ENCODE data around the gene LRRC36.

Gene LRRC36

GRCh38 chr16:67388591-67388990, 62.0 kb downstream of the LRRC36 start:
- Histone ChIP-seq H3K4me3 (ENCODE audit: low read depth, low read length) (no peak overlapping the region), H4K91ac (ENCODE audit: low read depth, low read length) (no peak overlapping the region), H2BK120ac (ENCODE audit: insufficient read depth, low read length, poor library complexity) (no peak overlapping the region), H3K4me1 (ENCODE audit: control insufficient read depth in 1 of 2, insufficient read depth in 2 of 2, low read length in 2 of 2) (peaks cover 0 to 5% of the 10 kb centered on the region in 2 experiments), H3K4me2 (ENCODE audit: low read length) (no peak overlapping the region), H3K14ac (ENCODE audit: low read length) (no peak overlapping the region), H2BK12ac (ENCODE audit: low read length) (no peak overlapping the region), H3K27ac (ENCODE audit: low read depth, low read length) (no peak overlapping the region), H2AK5ac (ENCODE audit: low read length) (no peak overlapping the region), H3K9me3 (ENCODE audit: insufficient read depth, low read depth, low read length) (peaks cover 2% of the 10 kb centered on the region), H3K23ac (ENCODE audit: low read length) (no peak overlapping the region), H3K27me3 (ENCODE audit: insufficient read depth, low read length) (peaks cover 11% of the 10 kb centered on the region), H3K79me1 (ENCODE audit: low read length) (no peaks in the 10 kb centered on the region), H4K12ac (ENCODE audit: low read depth, low read length) (no peak overlapping the region), H2BK5ac (ENCODE audit: low read depth, low read length, poor library complexity) (no peak overlapping the region), H2AFZ (ENCODE audit: insufficient read depth, low read length, poor library complexity) (no peak overlapping the region), H3K36me3 (ENCODE audit: control insufficient read depth in 1 of 2, insufficient read depth in 2 of 2, low read length in 2 of 2) (no peaks in the 10 kb centered on the region), H3K79me2 (ENCODE audit: control insufficient read depth, insufficient read depth, low read length, poor library complexity) (no peaks in the 10 kb centered on the region), H3K18ac (ENCODE audit: low read length) (no peak overlapping the region), H3K4ac (ENCODE audit: low read depth, low read length) (no peak overlapping the region), H3K9ac (ENCODE audit: low read length) (no peak overlapping the region), H4K8ac (ENCODE audit: low read depth, low read length) (no peak overlapping the region)
- no CpG with 5 or more reads among the region's 2 CpGs for WGBS (ENCODE audit: extremely low coverage, insufficient coverage, insufficient read length)
- no peak for DNase-seq

DNA sequence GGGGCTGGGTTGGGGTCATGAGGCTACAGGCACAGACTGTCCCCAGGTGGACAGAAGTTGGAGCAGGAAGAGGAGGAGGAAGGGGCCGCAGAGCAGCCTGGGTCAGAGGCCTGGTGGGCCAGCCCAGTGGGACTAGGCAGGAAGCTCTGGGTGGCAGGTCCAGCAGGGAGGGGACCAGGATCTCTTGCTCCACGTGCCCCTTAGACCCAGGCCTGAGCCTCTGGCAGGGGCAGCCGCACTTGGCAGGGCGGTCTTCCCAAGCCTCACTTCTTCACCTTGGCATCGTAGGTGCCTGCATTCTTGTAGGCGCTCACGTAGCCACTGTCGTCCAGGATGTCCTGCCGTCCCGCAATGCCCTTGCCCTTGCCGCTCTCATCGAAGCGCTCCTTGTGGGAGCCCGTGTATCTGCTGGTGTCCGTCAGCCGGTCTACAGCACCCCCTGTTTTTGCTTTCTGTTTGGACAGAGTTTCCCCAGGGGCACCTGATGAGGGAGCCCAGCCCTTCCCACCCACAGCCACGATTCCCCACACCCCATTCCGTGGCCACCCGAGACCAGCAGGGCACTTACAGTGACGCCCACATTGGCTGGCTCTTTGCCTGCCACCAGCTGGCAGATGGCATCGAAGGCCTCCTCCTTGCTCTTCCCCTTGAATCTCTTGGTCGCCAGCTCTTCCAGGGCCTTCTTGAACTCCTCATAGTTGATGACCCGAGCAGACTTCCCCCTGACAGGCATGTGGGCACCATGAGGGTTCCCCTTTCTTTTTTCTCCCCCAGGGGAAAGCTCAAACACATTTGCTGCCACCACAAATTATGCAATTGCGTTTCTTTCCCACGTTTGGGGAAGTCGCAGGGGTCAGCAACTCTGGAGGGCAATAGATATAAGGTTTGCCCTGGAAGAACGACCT, 63.5 kb downstream of the LRRC36 start:
- Histone ChIP-seq H3K79me2 (ENCODE audit: control insufficient read depth, insufficient read depth, low read length, poor library complexity) (no peaks in the 10 kb centered on the region), H3K9me3 (ENCODE audit: insufficient read depth, low read depth, low read length) (peaks cover 2% of the 10 kb centered on the region), H3K14ac (ENCODE audit: low read length) (no peak overlapping the region), H3K4me3 (ENCODE audit: low read depth, low read length) (no peak overlapping the region), H4K12ac (ENCODE audit: low read depth, low read length) (no peak overlapping the region), H3K9ac (ENCODE audit: low read length) (no peak overlapping the region), H2BK120ac (ENCODE audit: insufficient read depth, low read length, poor library complexity) (no peak overlapping the region), H4K91ac (ENCODE audit: low read depth, low read length) (no peak overlapping the region), H3K27me3 (ENCODE audit: insufficient read depth, low read length) (peaks cover 26% of the 10 kb centered on the region), H2BK12ac (ENCODE audit: low read length) (no peak overlapping the region), H3K36me3 (ENCODE audit: control insufficient read depth in 1 of 2, insufficient read depth in 2 of 2, low read length in 2 of 2) (no peaks in the 10 kb centered on the region), H2AFZ (ENCODE audit: insufficient read depth, low read length, poor library complexity) (no peak overlapping the region), H3K4ac (ENCODE audit: low read depth, low read length) (no peak overlapping the region), H3K27ac (ENCODE audit: low read depth, low read length) (no peak overlapping the region), H4K8ac (ENCODE audit: low read depth, low read length) (no peak overlapping the region), H3K79me1 (ENCODE audit: low read length) (no peaks in the 10 kb centered on the region), H2AK5ac (ENCODE audit: low read length) (no peak overlapping the region), H3K23ac (ENCODE audit: low read length) (no peak overlapping the region), H3K4me1 (ENCODE audit: control insufficient read depth in 1 of 2, insufficient read depth in 2 of 2, low read length in 2 of 2) (peaks cover 7 to 11% of the 10 kb centered on the region in 2 experiments), H3K18ac (ENCODE audit: low read length) (no peak overlapping the region), H3K4me2 (ENCODE audit: low read length) (no peak overlapping the region), H2BK5ac (ENCODE audit: low read depth, low read length, poor library complexity) (no peak overlapping the region)
- no CpG with 5 or more reads among the region's 27 CpGs for whole genome bisulfite sequencing (ENCODE audit: extremely low coverage, insufficient coverage, insufficient read length)
- DNase-seq = peak in 1 of 2 donors; percentile 43

GRCh38 chr16:67390816-67391423, 64.3 kb downstream of the LRRC36 start:
- Histone ChIP-seq H3K18ac (ENCODE audit: low read length) (no peak overlapping the region), H2BK120ac (ENCODE audit: insufficient read depth, low read length, poor library complexity) (no peak overlapping the region), H3K23ac (ENCODE audit: low read length) (no peak overlapping the region), H4K12ac (ENCODE audit: low read depth, low read length) (no peak overlapping the region), H2BK12ac (ENCODE audit: low read length) (no peak overlapping the region), H3K27ac (ENCODE audit: low read depth, low read length) (no peak overlapping the region), H2AFZ (ENCODE audit: insufficient read depth, low read length, poor library complexity) (no peak overlapping the region), H3K27me3 (ENCODE audit: insufficient read depth, low read length) (peaks cover 32% of the 10 kb centered on the region), H4K8ac (ENCODE audit: low read depth, low read length) (no peak overlapping the region), H3K36me3 (ENCODE audit: control insufficient read depth in 1 of 2, insufficient read depth in 2 of 2, low read length in 2 of 2) (no peaks in the 10 kb centered on the region), H3K4me3 (ENCODE audit: low read depth, low read length) (no peak overlapping the region), H3K4me1 (ENCODE audit: control insufficient read depth in 1 of 2, insufficient read depth in 2 of 2, low read length in 2 of 2) (peaks cover 9 to 13% of the 10 kb centered on the region in 2 experiments), H3K79me2 (ENCODE audit: control insufficient read depth, insufficient read depth, low read length, poor library complexity) (no peaks in the 10 kb centered on the region), H3K9ac (ENCODE audit: low read length) (no peak overlapping the region), H2AK5ac (ENCODE audit: low read length) (no peak overlapping the region), H3K9me3 (ENCODE audit: insufficient read depth, low read depth, low read length) (peaks cover 2% of the 10 kb centered on the region), H3K79me1 (ENCODE audit: low read length) (no peaks in the 10 kb centered on the region), H3K14ac (ENCODE audit: low read length) (no peak overlapping the region), H4K91ac (ENCODE audit: low read depth, low read length) (no peak overlapping the region), H3K4ac (ENCODE audit: low read depth, low read length) (no peak overlapping the region), H2BK5ac (ENCODE audit: low read depth, low read length, poor library complexity) (no peak overlapping the region), H3K4me2 (ENCODE audit: low read length) (no peak overlapping the region)
- WGBS (ENCODE audit: extremely low coverage, insufficient coverage, insufficient read length) = no CpG with 5 or more reads among the region's 11 CpGs
- DNase-seq = no peak

DNA sequence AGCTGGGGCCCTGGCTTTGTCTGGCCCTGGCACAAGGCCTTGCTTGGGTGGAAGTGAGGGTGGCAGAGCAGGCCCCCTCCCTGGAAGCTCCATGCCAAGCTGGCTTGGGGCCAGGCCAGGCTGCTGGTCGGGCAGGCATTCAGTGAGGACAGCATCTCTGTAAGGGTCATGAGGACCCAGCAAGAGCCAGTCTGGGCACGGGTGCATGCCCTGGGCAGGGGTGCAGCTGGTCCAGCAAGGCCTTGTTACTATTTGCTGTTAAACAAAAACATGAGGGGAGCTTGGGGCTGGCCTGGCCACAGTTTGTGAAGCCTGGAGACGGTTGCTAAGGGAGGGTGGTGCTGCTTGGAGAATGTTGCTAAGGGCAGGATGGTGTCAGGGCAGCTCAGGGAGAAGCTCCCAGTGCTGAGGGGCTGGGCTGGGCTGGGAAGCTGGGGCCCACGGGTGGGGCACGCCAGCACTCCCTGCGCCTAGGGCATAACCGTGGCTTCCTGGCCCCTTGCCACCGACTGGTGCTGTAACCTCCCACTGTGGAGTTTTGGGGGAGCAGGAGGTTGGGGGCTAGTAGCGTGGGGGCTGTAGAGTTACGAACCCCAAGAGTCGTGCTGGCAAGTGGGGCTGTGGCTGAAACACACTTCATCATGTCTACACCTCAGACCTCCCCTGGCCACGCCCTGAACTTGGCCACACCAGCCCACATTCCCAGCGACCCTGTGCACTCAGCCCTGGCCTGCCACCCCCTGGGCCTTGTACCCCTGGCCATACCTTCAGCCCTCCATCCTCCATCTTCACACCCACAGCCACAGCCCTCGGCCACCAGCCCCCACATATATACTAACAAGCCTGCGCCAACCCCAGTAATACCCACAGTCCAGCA, 65.0 kb downstream of the LRRC36 start:
- DNase-seq = no peak
- Histone ChIP-seq H3K27ac (ENCODE audit: low read depth, low read length) (no peak overlapping the region), H4K91ac (ENCODE audit: low read depth, low read length) (no peak overlapping the region), H3K9ac (ENCODE audit: low read length) (no peak overlapping the region), H3K4ac (ENCODE audit: low read depth, low read length) (no peak overlapping the region), H3K23ac (ENCODE audit: low read length) (no peak overlapping the region), H2AFZ (ENCODE audit: insufficient read depth, low read length, poor library complexity) (no peak overlapping the region), H3K14ac (ENCODE audit: low read length) (no peak overlapping the region), H4K12ac (ENCODE audit: low read depth, low read length) (no peak overlapping the region), H2BK12ac (ENCODE audit: low read length) (no peak overlapping the region), H2BK120ac (ENCODE audit: insufficient read depth, low read length, poor library complexity) (no peak overlapping the region), H3K4me1 (ENCODE audit: control insufficient read depth in 1 of 2, insufficient read depth in 2 of 2, low read length in 2 of 2) (peaks cover 15 to 19% of the 10 kb centered on the region in 2 experiments), H2BK5ac (ENCODE audit: low read depth, low read length, poor library complexity) (no peak overlapping the region), H3K4me2 (ENCODE audit: low read length) (no peak overlapping the region), H3K36me3 (ENCODE audit: control insufficient read depth in 1 of 2, insufficient read depth in 2 of 2, low read length in 2 of 2) (no peaks in the 10 kb centered on the region), H4K8ac (ENCODE audit: low read depth, low read length) (no peak overlapping the region), H3K79me2 (ENCODE audit: control insufficient read depth, insufficient read depth, low read length, poor library complexity) (no peaks in the 10 kb centered on the region), H3K79me1 (ENCODE audit: low read length) (no peaks in the 10 kb centered on the region), H2AK5ac (ENCODE audit: low read length) (no peak overlapping the region), H3K18ac (ENCODE audit: low read length) (no peak overlapping the region), H3K4me3 (ENCODE audit: low read depth, low read length) (no peak overlapping the region), H3K27me3 (ENCODE audit: insufficient read depth, low read length) (peaks cover 33% of the 10 kb centered on the region), H3K9me3 (ENCODE audit: insufficient read depth, low read depth, low read length) (peaks cover 2% of the 10 kb centered on the region)
- no CpG with 5 or more reads among the region's 15 CpGs for WGBS (ENCODE audit: extremely low coverage, insufficient coverage, insufficient read length)

Measured in trophoblast cell (in vitro differentiated cells and primary cell).